HEK293T (cell line): ENCODE data around the gene IFIT1B.

ENCODE experiments used
- CTCF ChIA-PET: fragments of 350-600 bp; formaldehyde crosslinking; extraction: SDS; loops from one replicate; lab custom pipeline; 2021; ENCODE audit warnings: antibody characterized with exemption, inconsistent platforms; lab: Yijun Ruan, JAX
- POLR2A ChIA-PET: fragments of 350-600 bp; formaldehyde crosslinking; extraction: SDS; loops from one replicate; lab custom pipeline; 2020; ENCODE audit warnings: antibody characterized with exemption, inconsistent platforms; lab: Yijun Ruan, JAX
- DNase-seq: peaks from one replicate; pipeline ENCODE4 v3.0.0; 2012; ENCODE audit warnings: mixed read lengths; ENCODE audit errors: extremely low spot score
- ARNT ChIP-seq: fragments of 450-650 bp; IDR thresholded peaks from 2 replicates; pipeline ENCODE4 v1.6.1; 2017; ENCODE audit warnings: mild to moderate bottlenecking
- BHLHE40 ChIP-seq: fragments of 450-650 bp; IDR thresholded peaks from 2 replicates; pipeline ENCODE4 v1.6.1; 2016; ENCODE audit warnings: mild to moderate bottlenecking, moderate library complexity, borderline replicate concordance
- CTBP1 ChIP-seq: fragments of 450-650 bp; IDR thresholded peaks from 2 replicates; pipeline ENCODE4 v1.6.1; 2016; ENCODE audit warnings: borderline replicate concordance
- ELF4 ChIP-seq: fragments of 450-650 bp; IDR thresholded peaks from 2 replicates; pipeline ENCODE4 v1.6.1; 2017; ENCODE audit warnings: antibody characterized with exemption
- FOXA1 ChIP-seq: fragments of 450-650 bp; IDR thresholded peaks from 2 replicates; pipeline ENCODE4 v1.6.1; 2016; ENCODE audit warnings: mild to moderate bottlenecking
- FOXK2 ChIP-seq: fragments of 450-650 bp; IDR thresholded peaks from 2 replicates; pipeline ENCODE4 v1.6.1; 2016; ENCODE audit warnings: mild to moderate bottlenecking
- FOXM1 ChIP-seq: fragments of 450-650 bp; IDR thresholded peaks from 2 replicates; pipeline ENCODE4 v1.6.1; 2017; ENCODE audit warnings: mild to moderate bottlenecking, borderline replicate concordance
- HDGF ChIP-seq: fragments of 450-650 bp; IDR thresholded peaks from 2 replicates; pipeline ENCODE4 v1.6.1; 2017; ENCODE audit warnings: antibody characterized with exemption, borderline replicate concordance
- L3MBTL2 ChIP-seq: fragments of 450-650 bp; conservative IDR thresholded peaks from 2 replicates; pipeline ENCODE4 v1.6.1; 2016; ENCODE audit warnings: mild to moderate bottlenecking
- LEF1 ChIP-seq: fragments of 450-650 bp; IDR thresholded peaks from 2 replicates; pipeline ENCODE4 v1.6.1; 2017; ENCODE audit warnings: mild to moderate bottlenecking, borderline replicate concordance
- NFRKB ChIP-seq: fragments of 450-650 bp; IDR thresholded peaks from 2 replicates; pipeline ENCODE4 v1.6.1; 2016; ENCODE audit warnings: mild to moderate bottlenecking, moderate library complexity
- SP1 ChIP-seq: fragments of 450-650 bp; IDR thresholded peaks from 2 replicates; pipeline ENCODE4 v1.6.1; 2017
- SUZ12 ChIP-seq: fragments of 450-650 bp; IDR thresholded peaks from 2 replicates; pipeline ENCODE4 v1.6.1; 2016; ENCODE audit warnings: mild to moderate bottlenecking
- TARDBP ChIP-seq: fragments of 450-650 bp; IDR thresholded peaks from 2 replicates; pipeline ENCODE4 v1.6.1; 2016
- ZNF384 ChIP-seq: fragments of 450-650 bp; IDR thresholded peaks from 2 replicates; pipeline ENCODE4 v1.6.1; 2016
- TF ChIP-seq, protein P1 (sequence below): fragments of 450-650 bp; IDR thresholded peaks from 2 replicates; pipeline ENCODE4 v1.6.1; 2016

IFIT1B gene

GRCh38 chr10:89360157-89360556, 17.7 kb upstream of the IFIT1B start:
- ChIA-PET CTCF (no interaction called here), POLR2A (no interaction called here)
- DNase-seq, result no peak
- TF ChIP-seq L3MBTL2, result no peak
- no peak for TF ChIP-seq HDGF
- TF ChIP-seq FOXA1, result no peak
- no peak for TF ChIP-seq ZNF384
- no peak for TF ChIP-seq ARNT
- no peak for TF ChIP-seq FOXK2
- no peak for TF ChIP-seq BHLHE40
- no peak for TF ChIP-seq ELF4
- no peak for TF ChIP-seq FOXM1
- TF ChIP-seq, protein P1, sequence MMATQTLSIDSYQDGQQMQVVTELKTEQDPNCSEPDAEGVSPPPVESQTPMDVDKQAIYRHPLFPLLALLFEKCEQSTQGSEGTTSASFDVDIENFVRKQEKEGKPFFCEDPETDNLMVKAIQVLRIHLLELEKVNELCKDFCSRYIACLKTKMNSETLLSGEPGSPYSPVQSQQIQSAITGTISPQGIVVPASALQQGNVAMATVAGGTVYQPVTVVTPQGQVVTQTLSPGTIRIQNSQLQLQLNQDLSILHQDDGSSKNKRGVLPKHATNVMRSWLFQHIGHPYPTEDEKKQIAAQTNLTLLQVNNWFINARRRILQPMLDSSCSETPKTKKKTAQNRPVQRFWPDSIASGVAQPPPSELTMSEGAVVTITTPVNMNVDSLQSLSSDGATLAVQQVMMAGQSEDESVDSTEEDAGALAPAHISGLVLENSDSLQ, result no peak
- no peak for TF ChIP-seq SP1
- no peak for TF ChIP-seq TARDBP
- TF ChIP-seq CTBP1, result no peak

- TF ChIP-seq FOXM1 (no peak), L3MBTL2 (no peak), SUZ12 (no peak), BHLHE40 (no peak), NFRKB (no peak), FOXA1 (no peak), SP1 (no peak), CTBP1 (no peak), ARNT (no peak), TARDBP (no peak), ELF4 (no peak), ZNF384 (no peak), HDGF (no peak), FOXK2 (no peak), LEF1 (no peak)
- TF ChIP-seq, protein P1, result no peak
- ChIA-PET CTCF (no interaction called here), POLR2A (no interaction called here)
- no peak for DNase-seq
These were observed 14.9 kb upstream of the IFIT1B start for GRCh38 chr10:89362929-89363328.

GRCh38 chr10:89363729-89364442, 14.0 kb upstream of the IFIT1B start:
- TF ChIP-seq TARDBP, result no peak
- TF ChIP-seq CTBP1, result no peak
- no peak for TF ChIP-seq FOXK2
- TF ChIP-seq, protein P1, result no peak
- no peak for TF ChIP-seq SUZ12
- TF ChIP-seq ZNF384, result no peak
- TF ChIP-seq HDGF, result no peak
- no peak for TF ChIP-seq BHLHE40
- no peak for TF ChIP-seq ARNT
- no peak for TF ChIP-seq FOXA1
- no peak for TF ChIP-seq SP1
- TF ChIP-seq NFRKB, result no peak
- no peak for TF ChIP-seq L3MBTL2
- no peak for TF ChIP-seq FOXM1
- no peak for TF ChIP-seq LEF1
- no peak for TF ChIP-seq ELF4
- no peak for DNase-seq
- POLR2A ChIA-PET, result no interaction called here
- CTCF ChIA-PET, result no interaction called here

GRCh38 chr10:89364531-89364930, 13.3 kb upstream of the IFIT1B start:
- TF ChIP-seq ARNT, result no peak
- no peak for TF ChIP-seq BHLHE40
- TF ChIP-seq SP1, result no peak
- ChIA-PET POLR2A (no interaction called here), CTCF (no interaction called here)
- DNase-seq, result no peak

DNA sequence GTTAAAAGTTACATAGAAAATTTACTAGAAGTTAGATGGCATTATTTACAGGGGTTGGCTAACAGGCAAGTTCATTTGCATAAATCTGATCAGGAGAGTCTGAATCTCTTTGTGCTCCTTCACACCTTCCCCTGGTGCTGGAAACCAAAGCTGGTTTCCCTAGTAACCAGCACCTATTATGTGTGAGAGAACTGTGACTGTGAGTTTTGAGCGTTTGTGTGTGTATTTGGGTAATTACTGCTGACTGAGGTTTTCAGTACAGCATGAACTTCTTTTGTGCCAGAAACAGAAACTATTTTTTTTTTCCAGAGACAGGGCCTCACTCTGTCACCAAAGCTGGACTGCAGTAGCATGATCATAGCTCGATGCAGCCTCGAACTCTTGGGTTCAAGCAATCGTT, 10.3 kb upstream of the IFIT1B start:
- ChIA-PET CTCF (no interaction called here), POLR2A (no interaction called here)
- TF ChIP-seq ZNF384, result no peak
- TF ChIP-seq SUZ12, result no peak
- no peak for TF ChIP-seq BHLHE40
- no peak for TF ChIP-seq CTBP1
- no peak for TF ChIP-seq FOXM1
- no peak for TF ChIP-seq FOXK2
- no peak for TF ChIP-seq LEF1
- TF ChIP-seq TARDBP, result no peak
- TF ChIP-seq ARNT, result no peak
- TF ChIP-seq FOXA1, result no peak
- no peak for TF ChIP-seq SP1
- no peak for TF ChIP-seq NFRKB
- TF ChIP-seq HDGF, result no peak
- TF ChIP-seq, protein P1, result no peak
- no peak for DNase-seq
